Measurements from ENCODE around the gene SYNE1. TPM values are rescaled to one million over a fixed set of nuclear protein-coding genes. Genes with fewer than 3 reads are reported as not detected.

SYNE1 gene
- total and polyA plus RNA-seq, 10 of the 15 experiments (the other 5 are each of a cell fraction or from before 2014, with no cell fraction given): 2.3 to 28.7 (median 14.1) TPM

DNA sequence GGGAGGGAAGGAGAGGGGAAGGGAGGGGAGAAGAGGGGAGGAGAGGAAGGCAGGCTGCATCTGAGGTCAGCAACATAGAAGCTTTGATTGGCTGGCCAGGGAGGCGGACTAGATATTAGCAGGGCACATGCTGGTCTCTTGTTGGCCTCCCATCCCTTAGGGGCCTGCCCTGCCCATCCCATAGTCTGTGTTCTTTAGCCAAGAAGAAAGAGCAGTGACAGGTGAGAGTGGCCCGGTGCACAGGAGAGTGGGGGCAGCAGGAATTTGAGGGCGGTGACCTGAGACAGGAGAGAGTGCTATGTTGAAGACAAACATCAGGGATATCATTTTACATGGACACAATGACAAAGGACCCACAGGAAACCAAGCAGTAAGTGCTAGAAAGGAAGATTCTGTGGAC, 413.5 kb downstream of the SYNE1 start:
- ATAC-seq (no peak), DNase-seq (ENCODE audit: low read depth, low spot score) (no peak), FAIRE-seq (no peak)
- no peak overlapping the region for H3K27ac ChIP-seq (ENCODE audit: control insufficient read depth, insufficient read depth)
- POLR2A ChIA-PET: no interaction called here
- no peak overlapping the region for H3K4me2 ChIP-seq (ENCODE audit: control insufficient read depth, insufficient read depth)
- H3K79me2 ChIP-seq (ENCODE audit: control insufficient read depth, insufficient read depth, low read length): no peaks in the 10 kb centered on the region
- H4K20me1 ChIP-seq (ENCODE audit: control insufficient read depth, insufficient read depth): no peaks in the 10 kb centered on the region
- no peaks in the 10 kb centered on the region for H3K27me3 ChIP-seq (replicated peaks in 1 of 2; ENCODE audit: control insufficient read depth in 2 of 2, insufficient read depth in 2 of 2, low read length in 1 of 2)
- CTCF ChIA-PET: no interaction called here
- no peaks in the 10 kb centered on the region for H3K4me1 ChIP-seq (ENCODE audit: control insufficient read depth, insufficient read depth, low read length)
- SMC1A ChIA-PET (ENCODE audit: uncharacterized antibody, unreplicated experiment): no interaction called here
- RAD21 ChIA-PET (ENCODE audit: unreplicated experiment): no interaction called here
- H3K4me3 ChIP-seq: no peak overlapping the region
- H3K36me3 ChIP-seq (ENCODE audit: control insufficient read depth in 2 of 2, insufficient read depth in 2 of 2, low read length in 1 of 2): peaks cover 3 to 13% of the 10 kb centered on the region in 2 experiments; a peak in 3 of 4 replicates
- H3K9me3 ChIP-seq (replicated peaks; ENCODE audit: control insufficient read depth, insufficient read depth, low read length): peaks cover 9% of the 10 kb centered on the region; the same call in 2 of the 3 replicates
- BruUV-seq (replicated peaks): no TSS peak
- intact Hi-C loops (cut with micrococcal nuclease; ENCODE audit: unreplicated experiment): no loop called here
- WGBS (ENCODE audit: insufficient coverage, insufficient replicate concordance, low lambda C conversion rate, missing lambda C conversion rate): 97% methylated on average over 3 of the region's 3 CpGs
- H3K9ac ChIP-seq (ENCODE audit: control insufficient read depth, insufficient read depth, low read length): no peak overlapping the region
- no peak overlapping the region for H2AFZ ChIP-seq (ENCODE audit: control insufficient read depth, low read depth, low read length)
- in situ Hi-C loops (cut with MboI): no loop called here
- TF ChIP-seq FOS (IDR thresholded peaks at IDR 0.05; ENCODE audit: borderline replicate concordance, extremely low read depth, insufficient read length): no peak
- no peak for TF ChIP-seq CBX3 (IDR thresholded peaks at IDR 0.05; ENCODE audit: borderline replicate concordance, low read depth)
- no peak for TF ChIP-seq FOXM1 (IDR thresholded peaks at IDR 0.05; ENCODE audit: low read depth, low read length)
- TF ChIP-seq CHD2 (IDR thresholded peaks at IDR 0.05; ENCODE audit: borderline replicate concordance, low read depth, low read length): no peak
- no peak for TF ChIP-seq SMAD1 (IDR thresholded peaks at IDR 0.05; ENCODE audit: low read depth, partially characterized antibody)
- TF ChIP-seq, protein P1, sequence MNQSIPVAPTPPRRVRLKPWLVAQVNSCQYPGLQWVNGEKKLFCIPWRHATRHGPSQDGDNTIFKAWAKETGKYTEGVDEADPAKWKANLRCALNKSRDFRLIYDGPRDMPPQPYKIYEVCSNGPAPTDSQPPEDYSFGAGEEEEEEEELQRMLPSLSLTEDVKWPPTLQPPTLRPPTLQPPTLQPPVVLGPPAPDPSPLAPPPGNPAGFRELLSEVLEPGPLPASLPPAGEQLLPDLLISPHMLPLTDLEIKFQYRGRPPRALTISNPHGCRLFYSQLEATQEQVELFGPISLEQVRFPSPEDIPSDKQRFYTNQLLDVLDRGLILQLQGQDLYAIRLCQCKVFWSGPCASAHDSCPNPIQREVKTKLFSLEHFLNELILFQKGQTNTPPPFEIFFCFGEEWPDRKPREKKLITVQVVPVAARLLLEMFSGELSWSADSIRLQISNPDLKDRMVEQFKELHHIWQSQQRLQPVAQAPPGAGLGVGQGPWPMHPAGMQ (IDR thresholded peaks at IDR 0.05; ENCODE audit: borderline replicate concordance): no peak
- TF ChIP-seq, protein P2, sequence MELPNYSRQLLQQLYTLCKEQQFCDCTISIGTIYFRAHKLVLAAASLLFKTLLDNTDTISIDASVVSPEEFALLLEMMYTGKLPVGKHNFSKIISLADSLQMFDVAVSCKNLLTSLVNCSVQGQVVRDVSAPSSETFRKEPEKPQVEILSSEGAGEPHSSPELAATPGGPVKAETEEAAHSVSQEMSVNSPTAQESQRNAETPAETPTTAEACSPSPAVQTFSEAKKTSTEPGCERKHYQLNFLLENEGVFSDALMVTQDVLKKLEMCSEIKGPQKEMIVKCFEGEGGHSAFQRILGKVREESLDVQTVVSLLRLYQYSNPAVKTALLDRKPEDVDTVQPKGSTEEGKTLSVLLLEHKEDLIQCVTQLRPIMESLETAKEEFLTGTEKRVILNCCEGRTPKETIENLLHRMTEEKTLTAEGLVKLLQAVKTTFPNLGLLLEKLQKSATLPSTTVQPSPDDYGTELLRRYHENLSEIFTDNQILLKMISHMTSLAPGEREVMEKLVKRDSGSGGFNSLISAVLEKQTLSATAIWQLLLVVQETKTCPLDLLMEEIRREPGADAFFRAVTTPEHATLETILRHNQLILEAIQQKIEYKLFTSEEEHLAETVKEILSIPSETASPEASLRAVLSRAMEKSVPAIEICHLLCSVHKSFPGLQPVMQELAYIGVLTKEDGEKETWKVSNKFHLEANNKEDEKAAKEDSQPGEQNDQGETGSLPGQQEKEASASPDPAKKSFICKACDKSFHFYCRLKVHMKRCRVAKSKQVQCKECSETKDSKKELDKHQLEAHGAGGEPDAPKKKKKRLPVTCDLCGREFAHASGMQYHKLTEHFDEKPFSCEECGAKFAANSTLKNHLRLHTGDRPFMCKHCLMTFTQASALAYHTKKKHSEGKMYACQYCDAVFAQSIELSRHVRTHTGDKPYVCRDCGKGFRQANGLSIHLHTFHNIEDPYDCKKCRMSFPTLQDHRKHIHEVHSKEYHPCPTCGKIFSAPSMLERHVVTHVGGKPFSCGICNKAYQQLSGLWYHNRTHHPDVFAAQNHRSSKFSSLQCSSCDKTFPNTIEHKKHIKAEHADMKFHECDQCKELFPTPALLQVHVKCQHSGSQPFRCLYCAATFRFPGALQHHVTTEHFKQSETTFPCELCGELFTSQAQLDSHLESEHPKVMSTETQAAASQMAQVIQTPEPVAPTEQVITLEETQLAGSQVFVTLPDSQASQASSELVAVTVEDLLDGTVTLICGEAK (IDR thresholded peaks at IDR 0.05; ENCODE audit: borderline replicate concordance): no peak
- TF ChIP-seq, protein P3, sequence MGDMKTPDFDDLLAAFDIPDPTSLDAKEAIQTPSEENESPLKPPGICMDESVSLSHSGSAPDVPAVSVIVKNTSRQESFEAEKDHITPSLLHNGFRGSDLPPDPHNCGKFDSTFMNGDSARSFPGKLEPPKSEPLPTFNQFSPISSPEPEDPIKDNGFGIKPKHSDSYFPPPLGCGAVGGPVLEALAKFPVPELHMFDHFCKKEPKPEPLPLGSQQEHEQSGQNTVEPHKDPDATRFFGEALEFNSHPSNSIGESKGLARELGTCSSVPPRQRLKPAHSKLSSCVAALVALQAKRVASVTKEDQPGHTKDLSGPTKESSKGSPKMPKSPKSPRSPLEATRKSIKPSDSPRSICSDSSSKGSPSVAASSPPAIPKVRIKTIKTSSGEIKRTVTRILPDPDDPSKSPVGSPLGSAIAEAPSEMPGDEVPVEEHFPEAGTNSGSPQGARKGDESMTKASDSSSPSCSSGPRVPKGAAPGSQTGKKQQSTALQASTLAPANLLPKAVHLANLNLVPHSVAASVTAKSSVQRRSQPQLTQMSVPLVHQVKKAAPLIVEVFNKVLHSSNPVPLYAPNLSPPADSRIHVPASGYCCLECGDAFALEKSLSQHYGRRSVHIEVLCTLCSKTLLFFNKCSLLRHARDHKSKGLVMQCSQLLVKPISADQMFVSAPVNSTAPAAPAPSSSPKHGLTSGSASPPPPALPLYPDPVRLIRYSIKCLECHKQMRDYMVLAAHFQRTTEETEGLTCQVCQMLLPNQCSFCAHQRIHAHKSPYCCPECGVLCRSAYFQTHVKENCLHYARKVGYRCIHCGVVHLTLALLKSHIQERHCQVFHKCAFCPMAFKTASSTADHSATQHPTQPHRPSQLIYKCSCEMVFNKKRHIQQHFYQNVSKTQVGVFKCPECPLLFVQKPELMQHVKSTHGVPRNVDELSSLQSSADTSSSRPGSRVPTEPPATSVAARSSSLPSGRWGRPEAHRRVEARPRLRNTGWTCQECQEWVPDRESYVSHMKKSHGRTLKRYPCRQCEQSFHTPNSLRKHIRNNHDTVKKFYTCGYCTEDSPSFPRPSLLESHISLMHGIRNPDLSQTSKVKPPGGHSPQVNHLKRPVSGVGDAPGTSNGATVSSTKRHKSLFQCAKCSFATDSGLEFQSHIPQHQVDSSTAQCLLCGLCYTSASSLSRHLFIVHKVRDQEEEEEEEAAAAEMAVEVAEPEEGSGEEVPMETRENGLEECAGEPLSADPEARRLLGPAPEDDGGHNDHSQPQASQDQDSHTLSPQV (IDR thresholded peaks at IDR 0.05): no peak
- TF ChIP-seq SREBF2 (IDR thresholded peaks at IDR 0.05; ENCODE audit: low read length): no peak
- no peak for TF ChIP-seq ZNF384 (IDR thresholded peaks at IDR 0.05; ENCODE audit: borderline replicate concordance, low read depth, low read length)
- TF ChIP-seq, protein P4, sequence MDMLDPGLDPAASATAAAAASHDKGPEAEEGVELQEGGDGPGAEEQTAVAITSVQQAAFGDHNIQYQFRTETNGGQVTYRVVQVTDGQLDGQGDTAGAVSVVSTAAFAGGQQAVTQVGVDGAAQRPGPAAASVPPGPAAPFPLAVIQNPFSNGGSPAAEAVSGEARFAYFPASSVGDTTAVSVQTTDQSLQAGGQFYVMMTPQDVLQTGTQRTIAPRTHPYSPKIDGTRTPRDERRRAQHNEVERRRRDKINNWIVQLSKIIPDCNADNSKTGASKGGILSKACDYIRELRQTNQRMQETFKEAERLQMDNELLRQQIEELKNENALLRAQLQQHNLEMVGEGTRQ (IDR thresholded peaks at IDR 0.05; ENCODE audit: borderline replicate concordance, low read depth, low read length): no peak
